ENCODE results near the gene CA7. TPM values are rescaled to one million over a fixed set of nuclear protein-coding genes. Genes with fewer than 3 reads are reported as not detected.

CA7 gene
- total RNA-seq, 1 experiment from 2014 or later: not detected

GRCh38 chr16:66899945-66900710, 55.9 kb downstream of the CA7 start:
- H3K36me3 ChIP-seq: no peaks in the 10 kb centered on the region
- H3K4me3 ChIP-seq: no peak overlapping the region
- DNase-seq: peak; percentile 60
- H3K9me3 ChIP-seq: no peaks in the 10 kb centered on the region
- H3K27me3 ChIP-seq: no peaks in the 10 kb centered on the region

GRCh38 chr16:66900721-66901441, 56.7 kb downstream of the CA7 start:
- no peaks in the 10 kb centered on the region for H3K27me3 ChIP-seq

GRCh38 chr16:66901626-66902025, 57.4 kb downstream of the CA7 start:
- H3K27me3 ChIP-seq: no peaks in the 10 kb centered on the region
- no peak overlapping the region for H3K4me3 ChIP-seq
- no peaks in the 10 kb centered on the region for H3K36me3 ChIP-seq
- no peaks in the 10 kb centered on the region for H3K9me3 ChIP-seq
- no peak for DNase-seq

More at GRCh38 chr16:66900721-66901441, 56.7 kb downstream of the CA7 start:
- H3K36me3 ChIP-seq: no peaks in the 10 kb centered on the region
- no peak for DNase-seq
- H3K4me3 ChIP-seq: no peak overlapping the region
- H3K9me3 ChIP-seq: no peaks in the 10 kb centered on the region

GRCh38 chr16:66902648-66903543, 58.7 kb downstream of the CA7 start:
- no peak for DNase-seq
- Histone ChIP-seq H3K9me3 (no peaks in the 10 kb centered on the region), H3K4me3 (no peak overlapping the region), H3K27me3 (no peaks in the 10 kb centered on the region), H3K36me3 (no peaks in the 10 kb centered on the region)

Other genes with a start within 250 kb of the CA7 start
- gene CMTM3, start 239.7 kb upstream of the CA7 start, total RNA-seq (2014; rRNA removed; shearing (Covaris generic); ENCODE audit: low replicate concordance): 17.3 and 27.6 TPM in 2 replicates
- gene CMTM4, start 147.7 kb upstream of the CA7 start, total RNA-seq (2014; rRNA removed; shearing (Covaris generic); ENCODE audit: low replicate concordance): 1.5 and 2.9 TPM in 2 replicates
- gene DYNC1LI2, start 92.8 kb upstream of the CA7 start, total RNA-seq (2014; rRNA removed; shearing (Covaris generic); ENCODE audit: low replicate concordance): 23.2 and 27.2 TPM in 2 replicates
- gene TERB1, start 42.8 kb upstream of the CA7 start, total RNA-seq (2014; rRNA removed; shearing (Covaris generic); ENCODE audit: low replicate concordance): not detected in 2 replicates
- gene NAE1, start 13.4 kb upstream of the CA7 start, total RNA-seq (2014; rRNA removed; shearing (Covaris generic); ENCODE audit: low replicate concordance): 96.2 and 150 TPM in 2 replicates
- 2.5 and 6.4 TPM in 2 replicates for gene PDP2, start 36.1 kb downstream of the CA7 start, total RNA-seq (2014; rRNA removed; shearing (Covaris generic); ENCODE audit: low replicate concordance)
- gene CDH16, start 74.5 kb downstream of the CA7 start, total RNA-seq (2014; rRNA removed; shearing (Covaris generic); ENCODE audit: low replicate concordance): not detected in 2 replicates
- gene RRAD, start 81.1 kb downstream of the CA7 start, total RNA-seq (2014; rRNA removed; shearing (Covaris generic); ENCODE audit: low replicate concordance): 1.6 and 10.4 TPM in 2 replicates
- gene CIAO2B, start 90.0 kb downstream of the CA7 start, total RNA-seq (2014; rRNA removed; shearing (Covaris generic); ENCODE audit: low replicate concordance): 52.7 and 125 TPM in 2 replicates
- gene CES2, start 91.1 kb downstream of the CA7 start, total RNA-seq (2014; rRNA removed; shearing (Covaris generic); ENCODE audit: low replicate concordance): 12.8 and 32.7 TPM in 2 replicates
- 1.3 and 1.9 TPM in 2 replicates for gene CES3, start 116.9 kb downstream of the CA7 start, total RNA-seq (2014; rRNA removed; shearing (Covaris generic); ENCODE audit: low replicate concordance)
- 0.82 TPM in 1 of 2 replicates, not detected in the other for gene CES4A, start 144.2 kb downstream of the CA7 start, total RNA-seq (2014; rRNA removed; shearing (Covaris generic); ENCODE audit: low replicate concordance)
- gene CBFB, start 184.7 kb downstream of the CA7 start, total RNA-seq (2014; rRNA removed; shearing (Covaris generic); ENCODE audit: low replicate concordance): 15.8 and 22.5 TPM in 2 replicates

Data from MG63 (cell line).